K562 (cell line): ENCODE data around the gene SLC16A9. TPM values are rescaled to one million over a fixed set of nuclear protein-coding genes. Genes with fewer than 3 reads are reported as not detected.

Experiments used
- ATAC-seq: fragments of 200-7000 bp; cut with Tn5 transposase; 3 replicates; pipeline ENCODE4 v1.9.1; 2020; ENCODE audit warnings: moderate library complexity
- BruUV-seq: library from RNA; stranded (reverse); fragments of 400-500 nt; replicated peaks from 2 replicates; lab custom pipeline; 2021; lab: Mats Ljungman, UMichigan
- CTCF ChIA-PET: fragments of 300-600 bp; formaldehyde crosslinking; extraction: SDS; loops from one replicate; lab custom pipeline; 2021; ENCODE audit warnings: low intra/inter-chr PET ratio; lab: Yijun Ruan, JAX
- POLR2A ChIA-PET: fragments of 300-600, 350-650 bp; sonication (Branson Sonifier 250); formaldehyde crosslinking; extraction: SDS; loops from one replicate; lab custom pipeline; 2021; ENCODE audit warnings: antibody characterized with exemption, inconsistent platforms; lab: Yijun Ruan, JAX
- DNase-seq, 4 experiments: peaks; one replicate each; pipeline versions ENCODE4 v3.0.0 to v3.0.0-alpha.2; 2011 to 2018; ENCODE audit warnings: low spot score in 3 of 4, mixed read lengths in 3 of 4; ENCODE audit errors: extremely low read depth in 1 of 4
- FAIRE-seq: peaks from 2 replicates; lab custom pipeline; 2011; peaks lifted over from hg19 to GRCh38; lab: Jason Lieb, UNC
- H2AFZ ChIP-seq: 2 replicates; pipeline ENCODE4 v1.6.0; 2011; ENCODE audit warnings: low read depth, low read length, control low read depth, inconsistent platforms
- H3K27ac ChIP-seq: fragments of 200-600 bp; 3 replicates; pipeline ENCODE4 v1.8.0; 2011; ENCODE audit warnings: low read depth, mild to moderate bottlenecking, control low read depth, inconsistent platforms, low read length, moderate library complexity, mixed read lengths; ENCODE audit errors: extremely low read depth
- H3K27me3 ChIP-seq, 2 experiments: fragments of 300-600 bp in 1 of 2; 2 replicates in 1 of 2; 3 replicates in 1 of 2; pipeline versions ENCODE4 v1.6.0 to v1.8.0; 2011; ENCODE audit warnings: inconsistent platforms in 2 of 2, low read length in 2 of 2, mild to moderate bottlenecking in 1 of 2, mixed read lengths in 1 of 2, moderate library complexity in 1 of 2; ENCODE audit not compliant: control insufficient read depth in 2 of 2, insufficient read depth in 2 of 2
- H3K36me3 ChIP-seq: fragments of 300-600 bp; 3 replicates; pipeline ENCODE4 v1.8.0; 2011; ENCODE audit warnings: mild to moderate bottlenecking, low read length, inconsistent platforms; ENCODE audit not compliant: control insufficient read depth, insufficient read depth
- H3K4me1 ChIP-seq, 2 experiments: fragments of 200-600 bp in 1 of 2; replicated peaks in 1 of 2; 2 replicates in 1 of 2; 3 replicates in 1 of 2; pipeline versions ENCODE4 v1.5.1 to v1.8.0; 2011; ENCODE audit warnings: inconsistent platforms in 2 of 2, low read length in 2 of 2, mild to moderate bottlenecking in 1 of 2, mixed read lengths in 1 of 2, moderate library complexity in 1 of 2; ENCODE audit not compliant: control insufficient read depth in 2 of 2, insufficient read depth in 2 of 2
- H3K4me2 ChIP-seq: 2 replicates; pipeline ENCODE4 v1.6.1; 2011; ENCODE audit warnings: low read length, control low read depth, inconsistent platforms, mixed read lengths; ENCODE audit not compliant: insufficient read depth
- H3K4me3 ChIP-seq: fragments of 200-600 bp; sonication (generic), shearing (Covaris generic); 2 replicates; pipeline ENCODE4 v1.5.1; 2016; ENCODE audit warnings: control low read depth, inconsistent platforms
- H3K79me2 ChIP-seq: fragments of 200-600 bp; 3 replicates; pipeline ENCODE4 v1.8.0; 2011; ENCODE audit warnings: low read length, inconsistent platforms; ENCODE audit not compliant: control insufficient read depth, insufficient read depth
- H3K9ac ChIP-seq, 2 experiments: 2 replicates each; pipeline versions ENCODE4 v1.6.0 to v1.6.1; 2011; ENCODE audit warnings: low read depth in 2 of 2, low read length in 2 of 2, control low read depth in 1 of 2, inconsistent platforms in 1 of 2, mild to moderate bottlenecking in 1 of 2, mixed read lengths in 1 of 2; ENCODE audit not compliant: insufficient read depth in 1 of 2
- H3K9me1 ChIP-seq: one replicate; pipeline ENCODE4 v1.6.0; 2011; ENCODE audit warnings: inconsistent platforms, mild to moderate bottlenecking, low read length, moderate library complexity; ENCODE audit not compliant: control insufficient read depth, insufficient read depth
- H3K9me3 ChIP-seq: replicated peaks from 2 replicates; pipeline ENCODE4 v1.5.1; 2011; ENCODE audit warnings: low read depth, low read length, inconsistent platforms; ENCODE audit not compliant: control insufficient read depth, insufficient read depth
- H4K20me1 ChIP-seq: replicated peaks from 2 replicates; pipeline ENCODE4 v1.6.1; 2011; ENCODE audit warnings: low read length, inconsistent platforms, mixed read lengths; ENCODE audit not compliant: control insufficient read depth, insufficient read depth
- CHD4 ChIP-seq: fragments of 200-600 bp; sonication (generic); IDR thresholded peaks from 3 replicates; pipeline ENCODE4 v1.6.1; 2012; ENCODE audit warnings: low read depth, mild to moderate bottlenecking, mixed read lengths, low read length, inconsistent platforms; ENCODE audit not compliant: insufficient read depth, insufficient replicate concordance, poor library complexity, severe bottlenecking
- WGBS: fragments of 100-300 bp; shearing (Covaris generic); methylation state at CpG from one replicate; pipeline ENCODE4 v1.1.6; 2016; ENCODE audit warnings: low coverage, mixed read lengths; ENCODE audit not compliant: insufficient coverage; ENCODE audit errors: missing lambda C conversion rate; 5-methylcytosine and 5-hydroxymethylcytosine counted together
- in situ Hi-C: fragments of 300-500 bp; cut with MboI; formaldehyde crosslinking; loops from 4 replicates; pipeline ENCODE4 v1.15.0; 2018; ENCODE audit warnings: inconsistent platforms, mixed read lengths
- intact Hi-C: fragments of 100-400 bp; cut with micrococcal nuclease; formaldehyde crosslinking; loops from 2 replicates; pipeline ENCODE4 v1.14.2; 2022
- polyA plus RNA-seq, 8 experiments: library from polyadenylated mRNA; depleted of rRNA in 4 of 8; stranded (reverse) in 5 of 8; unstranded in 3 of 8; fragments of >200 nt; fragmentation: Nextera tagmentation in 2 of 8; fragmentation: Illumina TruSeq in 1 of 8; extraction: Ambion mirVana in 2 of 8; extraction: Trizol in 1 of 8; gene quantifications; 2 replicates each; pipeline versions ENCODE4 v1.2.1 to v1.2.3, GENCODE V29; 2011 to 2014; ENCODE audit warnings: inconsistent platforms in 1 of 8, missing spikeins in 1 of 8
- total RNA-seq, 7 experiments: library from RNA; depleted of rRNA in 6 of 7; stranded (reverse); fragments of >200 nt in 6 of 7; fragmentation: Illumina TruSeq in 2 of 7; extraction: Trizol in 2 of 7; gene quantifications; 2 replicates each; pipeline versions ENCODE4 v1.2.1 to v1.2.3, GENCODE V29; 2011 to 2021; ENCODE audit warnings: low replicate concordance in 1 of 7
- TF ChIP-seq, protein P1 (sequence below): sonication (generic); IDR thresholded peaks from 2 replicates; pipeline ENCODE4 v1.6.1; 2016

The SLC16A9 gene
- total and polyA plus RNA-seq, 9 of the 15 experiments (the other 6 are each of a cell fraction or from before 2014, with no cell fraction given), result 0.90 to 6.4 (median 2.1) TPM

DNA sequence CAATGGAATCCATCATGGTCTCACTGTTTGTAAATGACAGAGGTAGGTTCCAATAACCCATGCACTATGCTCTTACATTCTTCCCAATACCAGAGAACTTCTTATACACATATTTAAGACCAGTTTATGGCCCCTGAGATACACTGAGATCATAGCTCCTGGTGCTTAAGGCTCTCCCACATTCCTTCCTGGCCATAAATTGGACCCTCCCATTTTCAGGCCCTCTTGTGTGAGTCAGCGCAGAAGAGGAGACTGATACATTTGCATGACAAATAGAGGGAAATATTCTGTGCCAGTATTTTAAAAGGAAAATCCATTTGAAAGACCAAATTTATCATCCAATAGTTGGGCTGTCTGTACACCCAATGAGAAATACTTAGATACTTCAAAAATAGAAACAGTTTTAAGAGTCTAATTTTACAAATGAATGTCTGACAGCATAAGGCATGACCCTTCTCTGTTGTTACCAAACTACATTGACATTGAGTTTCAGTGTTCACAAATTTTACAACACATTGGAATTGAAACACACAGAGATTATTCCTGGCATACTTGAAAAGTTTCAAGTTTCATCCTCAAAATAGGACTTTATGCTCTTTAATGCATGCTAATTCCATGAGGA, 35.3 kb downstream of the SLC16A9 start:
- FAIRE-seq (no peak), ATAC-seq (no peak; the same call in 2 of the 3 replicates), DNase-seq (peak in 1 of 4 experiments; percentile 37)
- intact Hi-C loops, result loop anchor here (2.0 kb wide), 1 partner anchor 48 kb away; no protein-coding TSS in a partner anchor
- no peaks in the 10 kb centered on the region for H3K4me1 ChIP-seq
- no peak overlapping the region for H3K9ac ChIP-seq
- H3K9me1 ChIP-seq, result no peaks in the 10 kb centered on the region
- H3K4me2 ChIP-seq, result no peak overlapping the region
- no peak for TF ChIP-seq CHD4
- TF ChIP-seq, protein P1, sequence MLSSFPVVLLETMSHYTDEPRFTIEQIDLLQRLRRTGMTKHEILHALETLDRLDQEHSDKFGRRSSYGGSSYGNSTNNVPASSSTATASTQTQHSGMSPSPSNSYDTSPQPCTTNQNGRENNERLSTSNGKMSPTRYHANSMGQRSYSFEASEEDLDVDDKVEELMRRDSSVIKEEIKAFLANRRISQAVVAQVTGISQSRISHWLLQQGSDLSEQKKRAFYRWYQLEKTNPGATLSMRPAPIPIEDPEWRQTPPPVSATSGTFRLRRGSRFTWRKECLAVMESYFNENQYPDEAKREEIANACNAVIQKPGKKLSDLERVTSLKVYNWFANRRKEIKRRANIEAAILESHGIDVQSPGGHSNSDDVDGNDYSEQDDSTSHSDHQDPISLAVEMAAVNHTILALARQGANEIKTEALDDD, result no peak
- BruUV-seq, result no TSS peak
- no peaks in the 10 kb centered on the region; the same call in 2 of the 3 replicates for H3K36me3 ChIP-seq
- no peaks in the 10 kb centered on the region for H3K27me3 ChIP-seq
- in situ Hi-C loops, result no loop called here
- H3K79me2 ChIP-seq, result no peaks in the 10 kb centered on the region
- CTCF ChIA-PET, result no interaction called here
- H4K20me1 ChIP-seq, result no peaks in the 10 kb centered on the region
- WGBS, result 25% methylated on average over 1 of the region's 1 CpG
- no peak overlapping the region for H3K27ac ChIP-seq
- no peak overlapping the region for H2AFZ ChIP-seq
- no peaks in the 10 kb centered on the region for H3K9me3 ChIP-seq
- POLR2A ChIA-PET, result no interaction called here
- no peak overlapping the region for H3K4me3 ChIP-seq
